Ascending aorta (tissue), 2 donors: ENCODE measurements around the gene CRB3. TPM values are rescaled to one million over a fixed set of nuclear protein-coding genes. Genes with fewer than 3 reads are reported as not detected.

ENCODE experiments used
- DNase-seq, 2 donors: peaks; one replicate each; pipeline ENCODE4 v3.0.0-alpha.2; 2019; ENCODE audit warnings: low spot score in 2 of 2
- H3K27ac ChIP-seq, 2 donors: fragments of 200-600 bp; sonication (generic); one replicate each; pipeline ENCODE4 v1.5.1; 2016 to 2017; ENCODE audit warnings: mild to moderate bottlenecking in 1 of 2
- H3K27me3 ChIP-seq: fragments of 200-600 bp; sonication (generic); one replicate; pipeline ENCODE4 v1.5.1; 2017
- H3K36me3 ChIP-seq, 2 donors: fragments of 200-600 bp; sonication (generic); one replicate each; pipeline ENCODE4 v1.5.1; 2016
- H3K4me1 ChIP-seq, 2 donors: fragments of 200-600 bp; sonication (generic); one replicate each; pipeline ENCODE4 v1.5.1; 2016 to 2017; ENCODE audit warnings: mild to moderate bottlenecking in 1 of 2
- H3K4me3 ChIP-seq, 2 donors: fragments of 200-600 bp; sonication (generic); one replicate each; pipeline ENCODE4 v1.5.1; 2016 to 2017; ENCODE audit warnings: mild to moderate bottlenecking in 1 of 2
- H3K9me3 ChIP-seq, 2 donors: fragments of 200-600 bp; sonication (generic); one replicate each; pipeline ENCODE4 v1.5.1; 2016
- CTCF ChIP-seq, 3 experiments: fragments of 200-600 bp in 2 of 3; fragments of 450-650 bp in 1 of 3; sonication (generic) in 2 of 3; IDR thresholded peaks; one replicate each; pipeline ENCODE4 v1.5.1; 2016 to 2019; ENCODE audit warnings: antibody characterized with exemption in 3 of 3, mild to moderate bottlenecking in 1 of 3, moderate library complexity in 1 of 3
- intact Hi-C: fragments of 100-400 bp; cut with DNase I; formaldehyde crosslinking; loops from one replicate; pipeline ENCODE4 v1.15.1; 2023
- total RNA-seq: library from RNA; depleted of rRNA; stranded (reverse); fragments of >200 nt; gene quantifications from one replicate; pipeline ENCODE4 v1.1.0, GENCODE V29; 2016

The CRB3 gene
- total RNA-seq, 1 donor from 2014 or later = not detected

GRCh38 chr19:6509118-6509971 is 45.3 kb downstream of the CRB3 start:
- Histone ChIP-seq H3K9me3 (no peaks in the 10 kb centered on the region), H3K36me3 (no peaks in the 10 kb centered on the region), H3K27ac (no peak overlapping the region), H3K4me3 (no peak overlapping the region), H3K27me3 (no peaks in the 10 kb centered on the region), H3K4me1 (no peaks in the 10 kb centered on the region)
- no peak for TF ChIP-seq CTCF (IDR thresholded peaks at IDR 0.05)
- intact Hi-C loops = no loop called here
- DNase-seq = no peak

- no peak for TF ChIP-seq CTCF (IDR thresholded peaks at IDR 0.05)
- no peak for DNase-seq
- H3K27ac ChIP-seq = no peak overlapping the region
- no peaks in the 10 kb centered on the region for H3K4me1 ChIP-seq
- H3K27me3 ChIP-seq = no peaks in the 10 kb centered on the region
- intact Hi-C loops = no loop called here
- H3K9me3 ChIP-seq = no peaks in the 10 kb centered on the region
- no peak overlapping the region for H3K4me3 ChIP-seq
- no peaks in the 10 kb centered on the region for H3K36me3 ChIP-seq
Observed at GRCh38 chr19:6510618-6511017, 46.5 kb downstream of the CRB3 start.

GRCh38 chr19:6514089-6514488 is 50.0 kb downstream of the CRB3 start:
- Histone ChIP-seq H3K27me3 (no peaks in the 10 kb centered on the region), H3K9me3 (no peaks in the 10 kb centered on the region), H3K27ac (no peak overlapping the region), H3K36me3 (no peaks in the 10 kb centered on the region), H3K4me1 (peaks cover 0 to 4% of the 10 kb centered on the region in 2 donors), H3K4me3 (no peak overlapping the region)
- intact Hi-C loops = no loop called here
- no peak for DNase-seq
- no peak for TF ChIP-seq CTCF (IDR thresholded peaks at IDR 0.05)

- intact Hi-C loops = loop anchor here (5.0 kb wide), 2 partner anchors 222 to 347 kb away; partner anchors contain the start of genes GPR108 and TRIP10
- Histone ChIP-seq H3K27me3 (no peaks in the 10 kb centered on the region), H3K27ac (no peak overlapping the region)
Observed at GRCh38 chr19:6514926-6515544, 51.0 kb downstream of the CRB3 start.

More at GRCh38 chr19:6514926-6515544, 51.0 kb downstream of the CRB3 start:
- H3K4me1 ChIP-seq = peaks cover 0 to 4% of the 10 kb centered on the region in 2 donors
- TF ChIP-seq CTCF (IDR thresholded peaks at IDR 0.05) = no peak
- H3K9me3 ChIP-seq = no peaks in the 10 kb centered on the region
- H3K4me3 ChIP-seq = no peak overlapping the region
- DNase-seq = no peak
- H3K36me3 ChIP-seq = no peaks in the 10 kb centered on the region
